HG03025 (cell line): ENCODE results near the gene ULBP3.

Source experiments
- ATAC-seq: cut with Tn5 transposase; IDR thresholded peaks from one replicate; pipeline ENCODE4 v1.9.1; 2021; ENCODE audit warnings: mild to moderate bottlenecking, moderate library complexity; ENCODE audit not compliant: unreplicated experiment, low FRiP score

ULBP3 gene

DNA sequence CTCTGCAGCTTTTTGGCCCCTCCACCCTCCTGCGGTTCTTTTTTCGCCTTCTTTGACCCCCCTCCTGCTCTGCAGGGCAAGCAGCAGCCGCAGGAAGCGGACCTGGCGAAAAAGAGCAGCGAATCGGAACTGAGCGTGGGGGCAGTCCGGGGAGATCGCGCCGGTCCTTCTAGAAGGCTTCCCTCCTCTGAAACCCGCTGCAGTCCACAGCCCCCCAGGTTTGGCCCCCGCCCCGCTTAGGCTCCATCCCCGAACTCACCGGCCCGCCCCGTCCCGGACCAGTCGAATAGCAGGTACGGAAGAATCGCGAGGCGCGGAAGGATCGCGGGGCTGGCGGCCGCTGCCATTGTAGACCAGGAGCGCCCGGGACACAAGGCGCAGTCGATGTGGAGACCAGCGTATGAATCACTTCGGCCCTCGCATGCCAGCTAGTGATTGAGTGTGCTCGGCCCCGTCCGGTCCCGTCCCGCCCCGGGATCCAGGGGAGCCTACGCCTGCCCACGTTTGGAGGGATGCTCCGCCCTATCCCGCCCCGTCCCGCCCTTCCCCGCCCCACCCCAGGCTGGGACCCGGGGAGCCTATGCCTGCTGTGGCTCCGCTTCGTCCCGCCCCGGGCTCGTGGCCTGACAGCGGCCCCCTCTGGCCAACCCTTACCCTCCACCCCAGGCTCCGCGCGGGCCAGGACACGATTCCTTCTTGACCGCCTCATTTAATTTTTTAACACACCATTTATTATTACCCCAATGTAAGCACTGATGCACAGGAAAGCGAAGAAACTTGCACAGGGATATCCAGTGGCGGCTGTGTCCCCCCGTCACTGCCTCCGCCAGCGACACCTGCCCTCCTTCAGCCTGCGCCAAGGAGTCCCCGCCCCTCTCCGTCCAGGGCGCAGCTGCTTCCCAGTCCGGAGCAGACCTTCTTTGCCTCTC is at the start of gene ULBP3:
TSS of gene ULBP3 (minus strand) at position 402 of the 929 bp plus-strand sequence. CDS start at position 347, 55 bp downstream.
- ATAC-seq: no peak

DNA sequence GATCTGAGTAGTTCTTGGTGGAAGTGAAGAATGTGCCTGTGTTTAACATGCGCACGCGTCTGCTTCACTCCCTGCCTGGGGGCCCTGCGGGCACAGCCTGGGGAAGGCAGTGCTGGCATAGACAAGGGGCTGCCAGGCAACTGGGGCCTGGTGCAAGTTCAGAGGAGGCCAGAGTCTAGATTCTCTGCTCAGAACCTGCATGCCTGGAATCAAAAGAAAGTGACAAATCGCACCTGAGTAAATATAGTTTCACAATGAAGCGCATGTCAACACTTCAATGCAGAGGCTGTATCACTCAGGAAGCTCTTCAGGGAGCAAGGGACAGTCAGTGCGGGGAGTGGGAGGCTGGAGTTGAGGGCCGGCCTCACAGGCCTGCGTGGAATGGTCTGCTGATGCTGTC is 49.7 kb upstream of the ULBP3 start:
- ATAC-seq: no peak

- ATAC-seq: no peak
Measured at GRCh38 chr6:150118203-150118602, 49.3 kb upstream of the ULBP3 start.

- no peak for ATAC-seq
Measured at GRCh38 chr6:150116200-150116800, 47.4 kb upstream of the ULBP3 start.

- no peak for ATAC-seq
Measured at GRCh38 chr6:150115769-150116168, 46.8 kb upstream of the ULBP3 start.

DNA sequence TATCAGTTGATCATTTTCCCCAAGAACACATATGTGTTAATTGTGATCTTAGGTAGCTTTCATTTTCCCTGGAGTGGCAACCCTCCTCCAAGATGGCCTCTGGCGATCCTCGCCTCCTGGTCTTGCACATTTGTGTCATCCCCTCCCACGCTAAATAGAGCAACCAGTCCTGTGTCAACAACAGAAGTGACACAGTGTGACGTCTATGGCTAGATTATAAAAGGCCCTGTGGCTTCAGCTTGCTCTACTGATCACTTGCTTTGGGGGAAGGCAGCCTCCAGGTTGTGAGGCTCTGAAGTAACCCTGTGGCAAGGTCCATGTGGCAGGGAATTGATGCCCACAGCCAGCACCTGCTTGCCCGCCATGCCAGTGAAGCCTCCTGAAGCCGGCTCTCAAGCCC is 43.3 kb upstream of the ULBP3 start:
- no peak for ATAC-seq

DNA sequence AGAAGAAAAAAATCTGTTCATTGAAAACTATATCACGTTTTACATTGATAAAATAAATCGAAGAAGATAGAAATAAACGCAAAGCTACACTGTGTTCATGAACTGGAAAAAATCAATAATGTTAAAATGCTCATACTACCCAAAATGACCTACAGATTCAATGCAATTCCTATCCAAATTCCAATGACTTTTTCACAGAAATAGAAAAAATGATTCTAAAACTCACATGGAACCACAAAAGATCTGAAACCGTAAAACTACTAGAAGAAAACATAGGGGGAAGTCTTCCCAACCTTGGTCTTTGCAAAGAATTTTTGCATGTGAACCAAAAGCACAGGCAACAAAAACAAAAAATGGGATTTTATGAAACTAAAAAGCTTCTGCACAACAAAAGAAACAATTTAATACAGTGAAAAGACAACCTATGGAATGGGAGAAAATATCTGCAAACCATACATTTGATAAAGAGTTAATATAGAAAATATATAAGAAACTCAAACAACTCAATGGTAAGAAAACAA is 33.9 kb upstream of the ULBP3 start:
- no peak for ATAC-seq

DNA sequence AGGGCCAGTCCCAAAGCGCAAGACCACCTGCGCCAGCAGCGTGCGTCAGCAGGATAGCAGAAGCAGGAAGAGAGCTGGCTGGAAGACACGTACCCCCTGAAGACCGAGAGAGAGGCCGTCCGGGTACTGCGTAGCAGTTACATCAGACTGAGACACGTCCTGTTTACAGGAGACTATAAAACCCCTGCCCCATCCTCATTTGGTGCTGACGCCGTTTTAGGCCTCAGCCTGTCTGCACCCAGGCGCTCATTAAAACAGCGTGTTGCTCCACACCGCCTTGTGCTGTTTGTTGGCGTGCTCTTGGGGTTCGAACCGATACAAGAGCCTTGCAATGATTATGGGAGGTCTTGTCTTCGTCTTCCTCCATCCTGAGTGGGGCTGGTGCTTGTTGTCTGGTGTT is 31.8 kb upstream of the ULBP3 start:
- no peak for ATAC-seq

- ATAC-seq: no peak
Measured at GRCh38 chr6:150099953-150100352, 31.0 kb upstream of the ULBP3 start.

DNA sequence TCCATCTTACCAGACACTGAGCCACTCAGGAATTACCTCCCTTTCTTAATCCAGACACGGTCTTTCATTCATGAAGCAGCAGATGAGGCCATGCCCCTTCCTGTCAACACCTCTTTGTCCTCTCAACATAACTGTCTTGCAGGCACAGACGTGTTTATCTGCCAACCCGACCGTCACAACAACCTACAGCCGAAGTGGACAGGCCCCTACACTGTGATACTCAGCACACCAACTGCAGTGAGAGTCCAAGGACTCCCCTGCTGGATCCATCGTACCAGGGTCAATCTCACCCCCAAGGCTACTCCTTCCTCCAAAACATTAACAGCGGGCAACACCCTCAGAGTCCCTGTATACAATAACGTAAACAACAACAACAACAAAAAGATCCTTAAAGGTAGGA is 30.6 kb upstream of the ULBP3 start:
- no peak for ATAC-seq

- ATAC-seq: no peak
Measured at GRCh38 chr6:150098155-150098554, 29.2 kb upstream of the ULBP3 start.

- no peak for ATAC-seq
Measured at GRCh38 chr6:150093397-150093796, 24.5 kb upstream of the ULBP3 start.

DNA sequence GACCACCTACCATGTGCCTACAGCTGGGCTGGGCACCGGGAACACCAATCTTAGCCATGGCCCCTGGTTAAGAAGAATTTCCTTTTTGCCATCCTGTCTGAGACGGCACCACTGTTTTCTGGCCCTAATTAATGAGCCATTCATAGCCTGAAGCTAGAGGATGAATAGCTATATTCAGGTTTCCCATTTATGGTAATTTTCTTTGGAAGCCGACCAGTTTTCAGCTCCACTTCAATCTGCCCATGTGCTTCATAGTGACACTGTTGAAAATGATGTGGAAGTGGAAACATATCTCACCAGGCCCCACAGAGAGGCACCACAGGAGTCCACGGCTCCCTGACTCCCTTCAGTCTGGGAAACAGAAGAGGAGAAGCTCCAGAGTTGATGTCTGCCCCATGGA is 22.6 kb upstream of the ULBP3 start:
- no peak for ATAC-seq

GRCh38 chr6:150090328-150090727 is 21.4 kb upstream of the ULBP3 start:
- no peak for ATAC-seq

- ATAC-seq: no peak
Measured at GRCh38 chr6:150088481-150089154, 19.7 kb upstream of the ULBP3 start.

DNA sequence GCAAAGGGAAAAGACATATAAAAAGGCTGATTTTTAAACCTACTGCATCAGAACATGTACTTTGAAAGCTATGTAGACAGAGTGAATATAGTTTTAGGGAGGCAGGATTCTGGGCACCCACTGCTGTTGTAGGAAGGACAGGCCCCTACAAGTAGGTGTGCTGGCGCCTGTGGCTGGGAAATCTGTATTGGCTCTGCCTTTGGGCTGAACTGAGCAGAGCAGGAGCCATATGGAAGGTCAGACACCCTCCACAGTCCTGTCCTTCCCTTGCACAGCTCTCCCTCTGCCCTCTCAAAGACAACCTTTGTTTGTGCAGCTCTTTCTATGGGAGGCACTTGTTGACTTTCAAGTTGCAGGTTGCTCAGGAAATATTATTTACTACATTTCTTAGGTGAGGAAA is 18.4 kb upstream of the ULBP3 start:
- ATAC-seq: no peak

DNA sequence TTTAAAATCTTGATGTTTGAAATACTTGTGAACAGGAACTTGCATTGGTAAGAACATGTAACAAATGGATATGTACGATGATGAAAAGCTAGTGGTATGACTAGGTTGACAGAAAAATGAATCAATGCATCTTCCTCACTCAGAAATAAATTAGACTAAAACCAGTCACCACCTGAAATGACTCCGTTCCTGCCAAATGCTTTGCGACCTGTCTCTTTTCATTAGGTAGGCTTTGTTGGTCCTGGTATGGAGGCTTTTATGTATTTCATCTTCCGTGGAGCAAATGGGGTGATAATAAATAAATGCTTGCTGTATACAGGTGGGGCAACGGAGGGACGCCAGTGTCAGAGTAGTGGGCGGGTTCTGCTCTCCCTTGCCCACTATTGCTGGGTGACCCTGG is 17.1 kb upstream of the ULBP3 start:
- no peak for ATAC-seq

- ATAC-seq: no peak
Measured at GRCh38 chr6:150084426-150084825, 15.5 kb upstream of the ULBP3 start.

DNA sequence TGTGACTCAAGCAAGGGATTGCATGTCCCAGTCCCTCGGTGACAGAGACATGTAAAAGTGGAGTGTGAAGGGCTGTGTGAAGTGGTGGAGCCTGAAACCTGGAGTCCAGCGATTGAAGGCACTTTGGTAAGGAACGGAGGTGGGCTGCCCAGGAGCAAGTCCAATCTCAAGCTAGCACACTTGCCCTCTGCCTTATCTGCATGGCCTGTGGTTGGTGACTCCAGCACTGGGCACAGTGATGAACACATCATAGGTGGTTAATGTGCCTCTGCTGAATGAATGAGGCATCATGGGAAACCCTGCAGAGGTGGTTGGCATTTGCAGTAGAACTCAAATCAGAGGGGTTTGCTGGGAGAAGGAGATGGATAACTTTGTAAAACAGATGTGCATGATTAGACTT is 14.9 kb upstream of the ULBP3 start:
- no peak for ATAC-seq

GRCh38 chr6:150081702-150082101 is 12.8 kb upstream of the ULBP3 start:
- no peak for ATAC-seq

DNA sequence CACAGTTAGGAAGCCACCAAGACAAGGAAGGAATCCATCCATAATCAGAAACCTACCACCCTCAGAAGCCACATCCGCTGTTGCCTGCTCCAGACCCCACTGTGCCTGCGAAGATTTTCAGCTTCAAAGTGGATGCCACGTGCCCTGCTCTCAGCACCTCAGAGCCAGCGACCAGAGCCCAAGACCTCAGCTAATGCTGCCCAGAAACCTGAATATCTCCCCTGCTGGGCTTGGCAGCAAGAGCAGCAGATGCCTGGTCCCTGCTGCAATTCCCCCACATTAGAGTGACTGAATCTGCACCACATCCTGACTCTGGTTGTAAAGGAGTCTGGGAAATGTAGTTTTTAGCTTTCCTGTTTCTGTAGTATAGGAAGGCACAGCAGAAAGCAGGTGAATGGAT is 10.7 kb upstream of the ULBP3 start:
- ATAC-seq: no peak
